ENCODE data around the gene OSBP2. TPM values are rescaled to one million over a fixed set of nuclear protein-coding genes. Genes with fewer than 3 reads are reported as not detected.

OSBP2 gene
- total RNA-seq, 1 experiment from 2014 or later: 7.1 TPM

DNA sequence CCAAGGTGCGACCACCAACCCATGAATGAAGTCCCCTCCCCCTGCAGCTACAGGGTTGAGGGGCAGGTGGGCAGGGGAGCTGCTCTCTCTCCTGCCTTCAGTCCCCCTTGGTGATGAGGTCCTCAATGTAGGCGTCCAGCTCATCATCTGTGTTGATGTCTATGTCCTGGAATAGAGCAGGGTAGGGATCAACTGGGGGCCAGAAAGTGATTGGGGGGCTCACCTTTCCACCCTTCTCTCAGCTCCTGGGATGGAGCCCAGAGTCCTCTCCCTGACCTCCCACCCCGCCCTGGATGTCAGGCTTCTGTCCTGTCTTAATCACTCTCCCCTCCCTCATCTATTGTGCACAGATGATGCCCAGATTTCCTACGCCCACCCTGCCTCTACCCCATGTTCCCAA lies 232.0 kb downstream of the OSBP2 start:
- Histone ChIP-seq H3K36me3 (ENCODE audit: low read depth) (peaks cover 6% of the 10 kb centered on the region), H3K79me2 (ENCODE audit: low read depth) (no peaks in the 10 kb centered on the region), H3K27me3 (ENCODE audit: insufficient read depth, low read depth) (no peaks in the 10 kb centered on the region), H3K9me2 (ENCODE audit: insufficient read depth) (no peaks in the 10 kb centered on the region), H2AFZ (no peak overlapping the region), H3K4me1 (replicated peaks; ENCODE audit: insufficient read depth) (no peaks in the 10 kb centered on the region), H3K9me3 (ENCODE audit: insufficient read depth, low read depth) (no peaks in the 10 kb centered on the region), H3F3A (ENCODE audit: insufficient read depth, low read depth) (0 out of 2 replicates have a peak, but pooled peaks cover 3% of the 10 kb centered on the region), H4K20me1 (ENCODE audit: insufficient read depth) (peaks cover 7% of the 10 kb centered on the region; the same call in 1 of the 2 replicates), H3K4me3 (no peak overlapping the region), H3K27ac (no peak overlapping the region), H3K4me2 (no peak overlapping the region)
- ChIA-PET POLR2A (ENCODE audit: unreplicated experiment) (interaction anchor here (0.6 kb wide), 1 partner anchor 135 kb away, joined by 15 read pairs; no protein-coding TSS in a partner anchor), CTCF (interaction anchor here (1.1 kb wide), 1 partner anchor 163 kb away, joined by 3 read pairs; no protein-coding TSS in a partner anchor)
- no peak for DNase-seq
- TF ChIP-seq EZH2 (IDR thresholded peaks at IDR 0.05; ENCODE audit: low read depth): no peak
- TF ChIP-seq, protein P1, sequence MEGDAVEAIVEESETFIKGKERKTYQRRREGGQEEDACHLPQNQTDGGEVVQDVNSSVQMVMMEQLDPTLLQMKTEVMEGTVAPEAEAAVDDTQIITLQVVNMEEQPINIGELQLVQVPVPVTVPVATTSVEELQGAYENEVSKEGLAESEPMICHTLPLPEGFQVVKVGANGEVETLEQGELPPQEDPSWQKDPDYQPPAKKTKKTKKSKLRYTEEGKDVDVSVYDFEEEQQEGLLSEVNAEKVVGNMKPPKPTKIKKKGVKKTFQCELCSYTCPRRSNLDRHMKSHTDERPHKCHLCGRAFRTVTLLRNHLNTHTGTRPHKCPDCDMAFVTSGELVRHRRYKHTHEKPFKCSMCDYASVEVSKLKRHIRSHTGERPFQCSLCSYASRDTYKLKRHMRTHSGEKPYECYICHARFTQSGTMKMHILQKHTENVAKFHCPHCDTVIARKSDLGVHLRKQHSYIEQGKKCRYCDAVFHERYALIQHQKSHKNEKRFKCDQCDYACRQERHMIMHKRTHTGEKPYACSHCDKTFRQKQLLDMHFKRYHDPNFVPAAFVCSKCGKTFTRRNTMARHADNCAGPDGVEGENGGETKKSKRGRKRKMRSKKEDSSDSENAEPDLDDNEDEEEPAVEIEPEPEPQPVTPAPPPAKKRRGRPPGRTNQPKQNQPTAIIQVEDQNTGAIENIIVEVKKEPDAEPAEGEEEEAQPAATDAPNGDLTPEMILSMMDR (conservative IDR thresholded peaks at IDR 0.05): no peak
- intact Hi-C loops (cut with micrococcal nuclease; ENCODE audit: unreplicated experiment): loop anchor here (10.0 kb wide), 1 partner anchor 292 kb away; the partner anchor contains the start of gene SLC35E4
- BruUV-seq (replicated peaks): no TSS peak

DNA sequence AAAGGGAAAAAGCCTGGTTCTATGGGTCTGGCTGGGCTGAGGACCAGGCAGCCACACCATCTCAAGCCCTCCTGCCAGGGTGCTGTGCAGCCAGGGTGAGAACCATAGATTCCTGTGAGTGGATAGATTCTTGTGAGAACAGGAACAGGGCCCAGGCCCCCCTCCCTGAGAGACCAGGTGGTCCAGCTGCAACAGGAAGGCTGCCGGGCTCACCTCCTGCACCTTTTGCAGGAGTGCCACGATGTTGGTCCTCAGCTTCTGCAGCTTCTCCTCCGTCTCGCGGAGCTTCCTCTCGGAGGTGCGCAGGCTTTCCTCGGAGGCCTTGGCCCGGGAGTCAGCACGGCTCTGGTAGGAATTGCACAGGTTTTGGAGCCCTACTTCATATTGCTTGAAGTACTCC lies 233.1 kb downstream of the OSBP2 start:
- no peaks in the 10 kb centered on the region for H3K79me2 ChIP-seq (ENCODE audit: low read depth)
- CTCF ChIA-PET: no interaction called here
- H3K4me1 ChIP-seq (replicated peaks; ENCODE audit: insufficient read depth): no peaks in the 10 kb centered on the region
- DNase-seq: no peak
- peaks cover 7% of the 10 kb centered on the region; the same call in 1 of the 2 replicates for H4K20me1 ChIP-seq (ENCODE audit: insufficient read depth)
- H3K27me3 ChIP-seq (ENCODE audit: insufficient read depth, low read depth): no peaks in the 10 kb centered on the region
- POLR2A ChIA-PET (ENCODE audit: unreplicated experiment): no interaction called here
- peaks cover 10% of the 10 kb centered on the region for H3K36me3 ChIP-seq (ENCODE audit: low read depth)
- H3K4me3 ChIP-seq: no peak overlapping the region
- H3K9me2 ChIP-seq (ENCODE audit: insufficient read depth): no peaks in the 10 kb centered on the region
- TF ChIP-seq, protein P1 (conservative IDR thresholded peaks at IDR 0.05): no peak
- TF ChIP-seq EZH2 (IDR thresholded peaks at IDR 0.05; ENCODE audit: low read depth): no peak
- no peaks in the 10 kb centered on the region for H3K9me3 ChIP-seq (ENCODE audit: insufficient read depth, low read depth)
- 0 out of 2 replicates have a peak, but pooled peaks cover 3% of the 10 kb centered on the region for H3F3A ChIP-seq (ENCODE audit: insufficient read depth, low read depth)
- no peak overlapping the region for H3K27ac ChIP-seq
- no peak overlapping the region for H2AFZ ChIP-seq
- H3K4me2 ChIP-seq: no peak overlapping the region
- BruUV-seq (replicated peaks): no TSS peak
- intact Hi-C loops (cut with micrococcal nuclease; ENCODE audit: unreplicated experiment): loop anchor here (10.0 kb wide), 1 partner anchor 293 kb away; the partner anchor contains the start of gene SLC35E4

DNA sequence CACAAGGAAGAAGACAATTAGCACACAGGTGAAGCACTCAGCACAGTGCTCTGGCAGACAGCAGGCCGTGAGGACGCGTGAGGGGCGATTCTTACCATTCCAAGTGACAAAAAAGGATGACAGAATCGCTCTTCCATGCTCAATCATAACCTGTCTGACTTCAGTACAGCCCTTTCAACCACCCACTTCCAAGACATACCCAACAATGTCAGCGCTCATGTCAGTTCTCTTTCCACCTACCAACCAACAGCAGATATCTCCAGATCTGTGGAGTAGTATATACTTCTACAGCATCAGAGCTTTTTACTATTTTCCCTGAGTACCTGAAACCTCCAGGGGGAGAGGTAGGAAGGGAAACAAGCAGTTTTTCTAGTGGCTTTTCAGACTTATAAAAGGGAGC lies 233.7 kb downstream of the OSBP2 start:
- TF ChIP-seq, protein P1 (conservative IDR thresholded peaks at IDR 0.05): no peak
- no peak for TF ChIP-seq EZH2 (IDR thresholded peaks at IDR 0.05; ENCODE audit: low read depth)
- DNase-seq: no peak
- Histone ChIP-seq H3K4me3 (no peak overlapping the region), H4K20me1 (ENCODE audit: insufficient read depth) (peaks cover 7% of the 10 kb centered on the region; the same call in 1 of the 2 replicates), H3K9me3 (ENCODE audit: insufficient read depth, low read depth) (no peaks in the 10 kb centered on the region), H2AFZ (no peak overlapping the region), H3K9me2 (ENCODE audit: insufficient read depth) (no peaks in the 10 kb centered on the region), H3K36me3 (ENCODE audit: low read depth) (peaks cover 12% of the 10 kb centered on the region), H3K79me2 (ENCODE audit: low read depth) (no peaks in the 10 kb centered on the region), H3F3A (ENCODE audit: insufficient read depth, low read depth) (0 out of 2 replicates have a peak, but pooled peaks cover 3% of the 10 kb centered on the region), H3K4me2 (no peak overlapping the region), H3K27me3 (ENCODE audit: insufficient read depth, low read depth) (no peaks in the 10 kb centered on the region), H3K4me1 (replicated peaks; ENCODE audit: insufficient read depth) (no peaks in the 10 kb centered on the region), H3K27ac (no peak overlapping the region)
- intact Hi-C loops (cut with micrococcal nuclease; ENCODE audit: unreplicated experiment): loop anchor here (10.0 kb wide), 1 partner anchor 294 kb away; the partner anchor contains the start of gene SLC35E4
- POLR2A ChIA-PET (ENCODE audit: unreplicated experiment): no interaction called here
- CTCF ChIA-PET: no interaction called here
- BruUV-seq (replicated peaks): no TSS peak

All from PC-9 (cell line).